ENCODE results near the gene CARD11.

DNA sequence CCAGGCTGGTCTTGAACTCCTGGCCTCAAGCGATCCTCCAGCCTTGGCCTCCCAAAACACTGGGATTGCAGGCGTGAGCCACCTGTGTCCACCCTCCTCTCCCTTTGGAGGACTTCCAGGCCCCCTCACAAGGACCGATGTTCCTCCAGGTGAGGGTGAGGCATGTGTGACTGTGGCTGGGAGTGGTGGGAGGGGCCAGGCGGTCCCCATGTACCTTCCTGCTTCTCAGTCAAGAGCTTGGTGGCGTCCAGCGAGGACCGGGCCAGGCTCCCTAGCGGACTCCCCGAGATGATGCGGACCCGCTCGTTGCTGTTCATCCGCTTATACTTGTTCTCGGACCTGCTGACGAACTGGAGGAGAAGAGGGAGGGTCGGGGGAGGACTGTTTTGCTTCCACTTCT lies 128.6 kb downstream of the CARD11 start:
- TF ChIP-seq POLR2AphosphoS5 (IDR thresholded peaks at IDR 0.05; ENCODE audit: low read depth, low read length) (no peak), TAF1 (IDR thresholded peaks at IDR 0.05; ENCODE audit: borderline replicate concordance, insufficient read depth, low read length) (no peak), REST (IDR thresholded peaks at IDR 0.05; ENCODE audit: insufficient read depth in 1 of 2, low read depth in 2 of 2, low read length in 2 of 2) (no peak)

All from PFSK-1 (cell line).